Esophagus mucosa (tissue), 1 donor: ENCODE data around the gene LAMB2. TPM values are rescaled to one million over a fixed set of nuclear protein-coding genes. Genes with fewer than 3 reads are reported as not detected.
A peak's percentile ranks its signal among the peaks of the same experiment; 100 is the strongest.

Experiments
- ATAC-seq: fragments of 200-7000 bp; cut with Tn5 transposase; one replicate; pipeline ENCODE4 v1.9.1; 2020
- total RNA-seq: library from RNA; stranded (reverse); gene quantifications from one replicate; pipeline ENCODE4 v1.2.4, GENCODE V29; 2023
- donor health status: DM: yes; HTN: yes; CAD: no.

Gene LAMB2
- total RNA-seq, 1 donor from 2014 or later: 69.7 TPM

GRCh38 chr3:49120438-49121131, 12.3 kb downstream of the LAMB2 start, which contains the start of gene USP19:
USP19 (minus strand) TSS chr3:49120823; CDS start chr3:49119145, 1,678 bp downstream.
- peak; percentile 87 for ATAC-seq

GRCh38 chr3:49120096-49120437, 12.8 kb downstream of the LAMB2 start:
- ATAC-seq: peak; percentile 0

GRCh38 chr3:49119439-49119838, 13.4 kb downstream of the LAMB2 start:
- ATAC-seq: peak; percentile 31

- no peak for ATAC-seq
Measured at GRCh38 chr3:49119036-49119435, 13.8 kb downstream of the LAMB2 start.

- ATAC-seq: no peak
Measured at GRCh38 chr3:49112262-49112661, 20.6 kb downstream of the LAMB2 start.

GRCh38 chr3:49111347-49111746, 21.5 kb downstream of the LAMB2 start:
- no peak for ATAC-seq

- no peak for ATAC-seq
Measured at GRCh38 chr3:49110780-49111179, 22.1 kb downstream of the LAMB2 start.

GRCh38 chr3:49108346-49108745, 24.5 kb downstream of the LAMB2 start:
- no peak for ATAC-seq

- ATAC-seq: peak; percentile 96
Measured at GRCh38 chr3:49104427-49105291, 28.2 kb downstream of the LAMB2 start, which contains the start of gene QARS1. QARS1 (minus strand) TSS chr3:49104757; CDS start chr3:49104733, 24 bp downstream.

- no peak for ATAC-seq
Measured at GRCh38 chr3:49104052-49104426, 28.8 kb downstream of the LAMB2 start.

GRCh38 chr3:49100046-49100615, 32.7 kb downstream of the LAMB2 start:
- no peak for ATAC-seq

- ATAC-seq: no peak
Measured at GRCh38 chr3:49098910-49099630, 33.8 kb downstream of the LAMB2 start.

- no peak for ATAC-seq
Measured at GRCh38 chr3:49098429-49098828, 34.4 kb downstream of the LAMB2 start.

- peak; percentile 92 for ATAC-seq
Measured at GRCh38 chr3:49093853-49094767, 38.7 kb downstream of the LAMB2 start, which contains the start of gene QRICH1. QRICH1 (minus strand) TSS chr3:49094071; CDS start chr3:49077017, 17,054 bp downstream.

GRCh38 chr3:49092938-49093852, 39.7 kb downstream of the LAMB2 start:
- peak; percentile 67 for ATAC-seq

- peak; percentile 86 for ATAC-seq
Measured at GRCh38 chr3:49081429-49081828, 51.4 kb downstream of the LAMB2 start.

- no peak for ATAC-seq
Measured at GRCh38 chr3:49079270-49079669, 53.6 kb downstream of the LAMB2 start.

- ATAC-seq: no peak
Measured at GRCh38 chr3:49076646-49077045, 56.2 kb downstream of the LAMB2 start.

GRCh38 chr3:49076116-49076515, 56.7 kb downstream of the LAMB2 start:
- no peak for ATAC-seq
